Stomach (tissue), 9 donors: ENCODE results near the gene UPK1A. TPM values are rescaled to one million over a fixed set of nuclear protein-coding genes. Genes with fewer than 3 reads are reported as not detected.

ENCODE experiments used
- DNase-seq, 2 donors: peaks; one replicate each; pipeline versions ENCODE4 v3.0.0 to v3.0.0-alpha.2; 2013 to 2019
- H3K27ac ChIP-seq, 5 donors: fragments of 200-600 bp in 4 of 5; sonication (generic) in 4 of 5; one replicate each; pipeline ENCODE4 v1.5.1; 2013 to 2019; ENCODE audit warnings: mild to moderate bottlenecking in 1 of 5, moderate library complexity in 1 of 5
- H3K27me3 ChIP-seq, 3 donors: fragments of 200-600 bp; sonication (generic); one replicate each; pipeline ENCODE4 v1.5.1; 2017 to 2019; ENCODE audit warnings: mixed run types in 1 of 3
- H3K36me3 ChIP-seq, 4 donors: fragments of 200-600 bp; sonication (generic); 1 replicate in 3 of 4; 2 replicates in 1 of 4; pipeline ENCODE4 v1.5.1; 2016 to 2019
- H3K4me1 ChIP-seq, 4 donors: fragments of 200-600 bp; sonication (generic); one replicate each; pipeline ENCODE4 v1.5.1; 2016 to 2019
- H3K4me3 ChIP-seq, 4 donors: fragments of 200-600 bp; sonication (generic) in 3 of 4; one replicate each; pipeline ENCODE4 v1.5.1; 2016 to 2019; ENCODE audit warnings: mild to moderate bottlenecking in 1 of 4
- H3K9me3 ChIP-seq, 4 donors: fragments of 200-600 bp; sonication (generic); one replicate each; pipeline ENCODE4 v1.5.1; 2016 to 2019
- CTCF ChIP-seq, 7 experiments: fragments of 450-650 bp in 4 of 7; fragments of 200-600 bp in 3 of 7; sonication (generic) in 3 of 7; IDR thresholded peaks; one replicate each; pipeline ENCODE4 v1.5.1; 2016 to 2019; ENCODE audit warnings: antibody characterized with exemption in 7 of 7, control low read depth in 2 of 7, mild to moderate bottlenecking in 1 of 7
- EP300 ChIP-seq: sonication (generic); formaldehyde crosslinking; IDR thresholded peaks from one replicate; pipeline ENCODE4 v1.6.1; 2017; ENCODE audit warnings: antibody characterized with exemption
- POLR2A ChIP-seq, 4 donors: fragments of 450-650 bp; IDR thresholded peaks; one replicate each; pipeline ENCODE4 v1.6.1; 2016; ENCODE audit warnings: antibody characterized with exemption in 4 of 4, control low read depth in 2 of 4, mild to moderate bottlenecking in 1 of 4, moderate library complexity in 1 of 4
- POLR2AphosphoS5 ChIP-seq, 3 donors: sonication (generic); formaldehyde crosslinking; IDR thresholded peaks; one replicate each; pipeline ENCODE4 v1.6.1; 2016; ENCODE audit warnings: antibody characterized with exemption in 3 of 3
- WGBS, 5 donors: extraction: QIAGEN DNeasy Blood & Tissue Kit in 3 of 5; methylation state at CpG; one replicate each; pipeline versions ENCODE4 v1.1.5 to v1.1.7; 2013 to 2018; 5-methylcytosine and 5-hydroxymethylcytosine counted together
- intact Hi-C: fragments of 100-400 bp; cut with DNase I; formaldehyde crosslinking; loops from one replicate; pipeline ENCODE4 v1.15.1; 2023; ENCODE audit warnings: low total_unique reads
- polyA plus RNA-seq, 3 donors: library from polyadenylated mRNA; stranded (reverse); fragments of 200-250 nt; gene quantifications; one replicate each; pipeline ENCODE4 v1.2.3, GENCODE V29; 2013
- total RNA-seq, 5 donors: library from RNA; depleted of rRNA; stranded (reverse); fragments of >200 nt; gene quantifications; one replicate each; pipeline versions ENCODE4 v1.1.0 to v1.2.3, GENCODE V29; 2014 to 2016
- donor health status: healthy with polysubstance abuse.
- donor health status: Bipolar disorder and iron deficiency.
- donor health status: healthy.

Gene UPK1A
- total and polyA plus RNA-seq, 8 donors, result 0.08 TPM; not detected in 7

- intact Hi-C loops, result loop anchor here (10.0 kb wide), 1 partner anchor 166 kb away; the partner anchor contains the start of gene TMEM147
- WGBS, 5 donors, result 42 to 59% (median 56%) methylated on average over 13 of the region's 13 CpGs
- Histone ChIP-seq H3K4me3 (no peak overlapping the region), H3K4me1 (peaks cover 7 to 13% (median 10%) of the 10 kb centered on the region in 4 donors), H3K36me3 (no peaks in the 10 kb centered on the region), H3K27ac (peak overlapping the region in 2 of 5 donors; percentile 2 to 8), H3K27me3 (no peaks in the 10 kb centered on the region), H3K9me3 (no peaks in the 10 kb centered on the region)
- DNase-seq, result no peak
- TF ChIP-seq EP300, result no peak
- no peak for TF ChIP-seq POLR2A (IDR thresholded peaks at IDR 0.05)
- TF ChIP-seq POLR2AphosphoS5 (IDR thresholded peaks at IDR 0.05), result no peak
- TF ChIP-seq CTCF (IDR thresholded peaks at IDR 0.05), result no peak
Observed at GRCh38 chr19:35710784-35711723, 44.7 kb downstream of the UPK1A start.

- peaks cover 13 to 24% (median 15%) of the 10 kb centered on the region in 4 donors for H3K4me1 ChIP-seq
- no peak overlapping the region for H3K27ac ChIP-seq
- no peaks in the 10 kb centered on the region for H3K27me3 ChIP-seq
- no peak overlapping the region for H3K4me3 ChIP-seq
- no peaks in the 10 kb centered on the region for H3K9me3 ChIP-seq
- no peaks in the 10 kb centered on the region for H3K36me3 ChIP-seq
- intact Hi-C loops, result loop anchor here (10.0 kb wide), 1 partner anchor 168 kb away; the partner anchor contains the start of gene TMEM147
- WGBS, 5 donors, result 64 to 74% (median 73%) methylated on average over 10 to 11 of the region's 11 CpGs
- peak in 1 of 2 donors; percentile 3 for DNase-seq
- no peak for TF ChIP-seq EP300
- no peak for TF ChIP-seq CTCF (IDR thresholded peaks at IDR 0.05)
- TF ChIP-seq POLR2A (IDR thresholded peaks at IDR 0.05), result no peak
- TF ChIP-seq POLR2AphosphoS5 (IDR thresholded peaks at IDR 0.05), result no peak
Observed at GRCh38 chr19:35712567-35713505, 46.5 kb downstream of the UPK1A start.

GRCh38 chr19:35713506-35713850 is 47.2 kb downstream of the UPK1A start:
- DNase-seq, result no peak
- peak overlapping the region in 1 of 4 donors; percentile 2 for H3K4me3 ChIP-seq
- WGBS, 5 donors, result 66 to 74% (median 72%) methylated on average over 2 of the region's 2 CpGs
- intact Hi-C loops, result loop anchor here (10.0 kb wide), 1 partner anchor 169 kb away; the partner anchor contains the start of gene TMEM147
- no peaks in the 10 kb centered on the region for H3K9me3 ChIP-seq
- peak overlapping the region in 1 of 5 donors; percentile 95 for H3K27ac ChIP-seq
- H3K27me3 ChIP-seq, result no peaks in the 10 kb centered on the region
- H3K4me1 ChIP-seq, result peaks cover 13 to 25% (median 16%) of the 10 kb centered on the region in 4 donors
- TF ChIP-seq POLR2AphosphoS5 (IDR thresholded peaks at IDR 0.05) (no peak), CTCF (IDR thresholded peaks at IDR 0.05) (no peak), POLR2A (IDR thresholded peaks at IDR 0.05) (no peak), EP300 (no peak)
- no peaks in the 10 kb centered on the region for H3K36me3 ChIP-seq
